ENCODE measurements around the gene ZNF692. TPM values are rescaled to one million over a fixed set of nuclear protein-coding genes. Genes with fewer than 3 reads are reported as not detected.

ZNF692 gene
- total and polyA plus RNA-seq, 2 of the 13 experiments (the other 11 are each of a cell fraction or from before 2014, with no cell fraction given), result 27.3 to 45.8 TPM

DNA sequence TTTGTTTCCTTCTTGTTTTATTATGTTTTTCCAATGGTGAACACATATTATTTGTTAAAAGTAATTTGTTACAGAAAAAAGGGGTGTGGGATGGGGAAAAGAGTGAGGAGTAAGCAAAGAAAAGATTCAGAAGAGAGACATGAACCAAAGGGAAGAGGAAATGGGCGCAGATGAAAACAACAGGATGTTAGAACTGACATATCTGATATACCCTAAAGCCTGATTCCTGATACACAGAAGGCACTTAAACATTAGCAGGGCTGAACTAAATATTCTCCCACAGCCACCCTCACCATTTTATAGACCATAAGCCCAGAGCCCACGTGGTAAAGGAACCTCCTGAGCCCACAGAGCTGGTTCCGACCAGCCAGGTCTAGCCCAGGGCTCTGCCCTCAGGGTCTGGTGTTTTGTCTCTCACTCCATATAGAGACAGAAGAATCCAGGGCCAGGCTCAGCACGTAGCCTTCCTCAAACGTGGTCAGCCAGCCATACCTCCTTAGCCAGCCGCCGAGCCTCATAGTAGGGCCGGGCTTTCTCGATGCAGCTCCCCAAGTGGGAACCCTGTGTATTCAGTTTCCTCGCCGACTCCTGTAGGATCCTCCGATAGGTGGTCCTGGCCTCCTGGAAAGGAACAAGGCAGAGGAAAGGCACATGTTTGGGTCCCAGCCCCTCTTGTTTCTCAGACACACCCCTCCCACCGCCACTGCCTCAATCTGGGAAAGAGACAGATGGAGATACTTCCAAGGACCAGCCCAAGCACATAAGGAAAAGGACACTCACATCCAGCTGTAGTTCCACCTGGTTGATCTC, 42.6 kb downstream of the ZNF692 start:
- no peak for DNase-seq (ENCODE audit: low spot score)
- Histone ChIP-seq H3K9me3 (ENCODE audit: low read length) (no peaks in the 10 kb centered on the region), H3K27me3 (ENCODE audit: control insufficient read depth in 1 of 2, insufficient read depth in 2 of 2, low read length in 2 of 2) (no peaks in the 10 kb centered on the region), H3K4me3 (replicated peaks in 1 of 3; ENCODE audit: insufficient read depth in 1 of 3, low read depth in 2 of 3, low read length in 3 of 3) (no peak overlapping the region), H3K27ac (ENCODE audit: extremely low read length, insufficient read depth, low read length) (no peak overlapping the region), H3K4me1 (ENCODE audit: insufficient read depth, low read length) (peaks cover 13% of the 10 kb centered on the region), H3K9ac (ENCODE audit: insufficient read depth, low read depth, low read length) (no peak overlapping the region), H3K36me3 (replicated peaks in 1 of 2; ENCODE audit: control insufficient read depth in 1 of 2, insufficient read depth in 2 of 2, low read length in 2 of 2) (peaks cover 19 to 76% of the 10 kb centered on the region in 2 experiments), H3K79me2 (ENCODE audit: insufficient read depth, low read length) (peaks cover 8% of the 10 kb centered on the region), H3K4me2 (ENCODE audit: low read depth, low read length) (no peak overlapping the region), H2AFZ (ENCODE audit: low read length) (no peak overlapping the region), H4K20me1 (ENCODE audit: insufficient read depth, low read length) (no peaks in the 10 kb centered on the region)
- CTCF ChIA-PET (ENCODE audit: low intra/inter-chr PET ratio, low total read pairs), result no interaction called here
- POLR2A ChIA-PET, result no interaction called here
- in situ Hi-C loops (cut with HindIII; ENCODE audit: extremely low pct_ligation_motif_present, low pct_unique_long_range_greater_than_20kb), result loop anchor here (5.0 kb wide), 1 partner anchor 59 kb away; the partner anchor contains the start of gene LYPD8
- no peak for ATAC-seq
- FAIRE-seq, result no peak
- BruUV-seq (replicated peaks), result no TSS peak
- intact Hi-C loops (cut with micrococcal nuclease; ENCODE audit: unreplicated experiment), result no loop called here
- 93% methylated on average over 13 of the region's 13 CpGs for WGBS (ENCODE audit: low lambda C conversion rate)
- TF ChIP-seq ZNF407 (CRISPR knock-in tag; IDR thresholded peaks at IDR 0.05; ENCODE audit: not compliant biosample characterization) (no peak), ZBTB3 (CRISPR knock-in tag; IDR thresholded peaks at IDR 0.05; ENCODE audit: borderline replicate concordance, low read depth) (no peak), CENPT (CRISPR knock-in tag; IDR thresholded peaks at IDR 0.05; ENCODE audit: low read depth) (no peak), ZNF138 (CRISPR knock-in tag; IDR thresholded peaks at IDR 0.05; ENCODE audit: low read depth) (no peak), ZNF17 (CRISPR knock-in tag; IDR thresholded peaks at IDR 0.05) (no peak)
- TF ChIP-seq, protein P1, sequence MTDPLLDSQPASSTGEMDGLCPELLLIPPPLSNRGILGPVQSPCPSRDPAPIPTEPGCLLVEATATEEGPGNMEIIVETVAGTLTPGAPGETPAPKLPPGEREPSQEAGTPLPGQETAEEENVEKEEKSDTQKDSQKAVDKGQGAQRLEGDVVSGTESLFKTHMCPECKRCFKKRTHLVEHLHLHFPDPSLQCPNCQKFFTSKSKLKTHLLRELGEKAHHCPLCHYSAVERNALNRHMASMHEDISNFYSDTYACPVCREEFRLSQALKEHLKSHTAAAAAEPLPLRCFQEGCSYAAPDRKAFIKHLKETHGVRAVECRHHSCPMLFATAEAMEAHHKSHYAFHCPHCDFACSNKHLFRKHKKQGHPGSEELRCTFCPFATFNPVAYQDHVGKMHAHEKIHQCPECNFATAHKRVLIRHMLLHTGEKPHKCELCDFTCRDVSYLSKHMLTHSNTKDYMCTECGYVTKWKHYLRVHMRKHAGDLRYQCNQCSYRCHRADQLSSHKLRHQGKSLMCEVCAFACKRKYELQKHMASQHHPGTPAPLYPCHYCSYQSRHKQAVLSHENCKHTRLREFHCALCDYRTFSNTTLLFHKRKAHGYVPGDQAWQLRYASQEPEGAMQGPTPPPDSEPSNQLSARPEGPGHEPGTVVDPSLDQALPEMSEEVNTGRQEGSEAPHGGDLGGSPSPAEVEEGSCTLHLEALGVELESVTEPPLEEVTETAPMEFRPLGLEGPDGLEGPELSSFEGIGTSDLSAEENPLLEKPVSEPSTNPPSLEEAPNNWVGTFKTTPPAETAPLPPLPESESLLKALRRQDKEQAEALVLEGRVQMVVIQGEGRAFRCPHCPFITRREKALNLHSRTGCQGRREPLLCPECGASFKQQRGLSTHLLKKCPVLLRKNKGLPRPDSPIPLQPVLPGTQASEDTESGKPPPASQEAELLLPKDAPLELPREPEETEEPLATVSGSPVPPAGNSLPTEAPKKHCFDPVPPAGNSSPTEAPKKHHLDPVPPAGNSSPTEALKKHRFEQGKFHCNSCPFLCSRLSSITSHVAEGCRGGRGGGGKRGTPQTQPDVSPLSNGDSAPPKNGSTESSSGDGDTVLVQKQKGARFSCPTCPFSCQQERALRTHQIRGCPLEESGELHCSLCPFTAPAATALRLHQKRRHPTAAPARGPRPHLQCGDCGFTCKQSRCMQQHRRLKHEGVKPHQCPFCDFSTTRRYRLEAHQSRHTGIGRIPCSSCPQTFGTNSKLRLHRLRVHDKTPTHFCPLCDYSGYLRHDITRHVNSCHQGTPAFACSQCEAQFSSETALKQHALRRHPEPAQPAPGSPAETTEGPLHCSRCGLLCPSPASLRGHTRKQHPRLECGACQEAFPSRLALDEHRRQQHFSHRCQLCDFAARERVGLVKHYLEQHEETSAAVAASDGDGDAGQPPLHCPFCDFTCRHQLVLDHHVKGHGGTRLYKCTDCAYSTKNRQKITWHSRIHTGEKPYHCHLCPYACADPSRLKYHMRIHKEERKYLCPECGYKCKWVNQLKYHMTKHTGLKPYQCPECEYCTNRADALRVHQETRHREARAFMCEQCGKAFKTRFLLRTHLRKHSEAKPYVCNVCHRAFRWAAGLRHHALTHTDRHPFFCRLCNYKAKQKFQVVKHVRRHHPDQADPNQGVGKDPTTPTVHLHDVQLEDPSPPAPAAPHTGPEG (CRISPR knock-in tag; IDR thresholded peaks at IDR 0.05), result no peak
- TF ChIP-seq, protein P2, sequence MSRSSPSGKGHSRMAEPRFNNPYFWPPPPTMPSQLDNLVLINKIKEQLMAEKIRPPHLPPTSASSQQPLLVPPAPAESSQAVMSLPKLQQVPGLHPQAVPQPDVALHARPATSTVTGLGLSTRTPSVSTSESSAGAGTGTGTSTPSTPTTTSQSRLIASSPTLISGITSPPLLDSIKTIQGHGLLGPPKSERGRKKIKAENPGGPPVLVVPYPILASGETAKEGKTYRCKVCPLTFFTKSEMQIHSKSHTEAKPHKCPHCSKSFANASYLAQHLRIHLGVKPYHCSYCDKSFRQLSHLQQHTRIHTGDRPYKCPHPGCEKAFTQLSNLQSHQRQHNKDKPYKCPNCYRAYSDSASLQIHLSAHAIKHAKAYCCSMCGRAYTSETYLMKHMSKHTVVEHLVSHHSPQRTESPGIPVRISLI (CRISPR knock-in tag; IDR thresholded peaks at IDR 0.05; ENCODE audit: borderline replicate concordance), result no peak

All from HepG2 (cell line).